ENCODE measurements around the gene CA10.

The CA10 gene

GRCh38 chr17:51645056-51645455, 513.5 kb downstream of the CA10 start:
- no peak for DNase-seq (ENCODE audit: low spot score)

GRCh38 chr17:51643702-51644490, 514.6 kb downstream of the CA10 start:
- DNase-seq (ENCODE audit: low spot score), result no peak

GRCh38 chr17:51642029-51642428, 516.5 kb downstream of the CA10 start:
- no peak for DNase-seq (ENCODE audit: low spot score)

GRCh38 chr17:51640108-51640622, 518.3 kb downstream of the CA10 start:
- DNase-seq (ENCODE audit: low spot score), result peak; percentile 17

GRCh38 chr17:51638971-51639370, 519.5 kb downstream of the CA10 start:
- no peak for DNase-seq (ENCODE audit: low spot score)

GRCh38 chr17:51636291-51636690, 522.2 kb downstream of the CA10 start:
- no peak for DNase-seq (ENCODE audit: low spot score)

- DNase-seq (ENCODE audit: low spot score), result no peak
Measured at GRCh38 chr17:51630101-51630671, 528.3 kb downstream of the CA10 start.

- no peak for DNase-seq (ENCODE audit: low spot score)
Measured at GRCh38 chr17:51629232-51629631, 529.3 kb downstream of the CA10 start.

GRCh38 chr17:51627779-51628178, 530.7 kb downstream of the CA10 start:
- no peak for DNase-seq (ENCODE audit: low spot score)

- no peak for DNase-seq (ENCODE audit: low spot score)
Measured at GRCh38 chr17:51618476-51618875, 540.0 kb downstream of the CA10 start.

- no peak for DNase-seq (ENCODE audit: low spot score)
Measured at GRCh38 chr17:51617986-51618385, 540.5 kb downstream of the CA10 start.

GRCh38 chr17:51613255-51613654, 545.3 kb downstream of the CA10 start:
- no peak for DNase-seq (ENCODE audit: low spot score)

GRCh38 chr17:51612692-51613091, 545.8 kb downstream of the CA10 start:
- DNase-seq (ENCODE audit: low spot score), result no peak

- no peak for DNase-seq (ENCODE audit: low spot score)
Measured at GRCh38 chr17:51611585-51611984, 546.9 kb downstream of the CA10 start.

- no peak for DNase-seq (ENCODE audit: low spot score)
Measured at GRCh38 chr17:51610834-51611233, 547.7 kb downstream of the CA10 start.

- DNase-seq (ENCODE audit: low spot score), result no peak
Measured at GRCh38 chr17:51610155-51610554, 548.4 kb downstream of the CA10 start.

GRCh38 chr17:51608251-51608933, 550.1 kb downstream of the CA10 start:
- no peak for DNase-seq (ENCODE audit: low spot score)

- no peak for DNase-seq (ENCODE audit: low spot score)
Measured at GRCh38 chr17:51607512-51607911, 551.0 kb downstream of the CA10 start.

- DNase-seq (ENCODE audit: low spot score), result no peak
Measured at GRCh38 chr17:51604299-51605020, 554.1 kb downstream of the CA10 start.

- no peak for DNase-seq (ENCODE audit: low spot score)
Measured at GRCh38 chr17:51601622-51602261, 556.8 kb downstream of the CA10 start.

- DNase-seq (ENCODE audit: low spot score), result no peak
Measured at GRCh38 chr17:51598824-51599223, 559.7 kb downstream of the CA10 start.

- DNase-seq (ENCODE audit: low spot score), result no peak
Measured at GRCh38 chr17:51597345-51597744, 561.2 kb downstream of the CA10 start.

Measured in HuH-7 (cell line).